Heart left ventricle (tissue), 16 donors: Measurements from ENCODE around the gene ATPAF1. TPM values are rescaled to one million over a fixed set of nuclear protein-coding genes. Genes with fewer than 3 reads are reported as not detected.

Source experiments
- ATAC-seq, 4 donors: fragments of 200-7000 bp; cut with Tn5 transposase; one replicate each; pipeline ENCODE4 v1.9.1; 2020 to 2022; ENCODE audit warnings: moderate library complexity in 4 of 4, mild to moderate bottlenecking in 3 of 4, moderate number of reproducible peaks in 1 of 4
- DNase-seq, 5 donors: peaks; one replicate each; pipeline ENCODE4 v3.0.0-alpha.2; 2020
- H3K27ac ChIP-seq, 12 donors: fragments of 200-600 bp; sonication (generic) in 4 of 12; one replicate each; pipeline versions ENCODE4 v1.5.0 to v1.8.0; 2016 to 2022; ENCODE audit warnings: mild to moderate bottlenecking in 2 of 12
- H3K27me3 ChIP-seq, 9 donors: fragments of 200-600 bp; sonication (generic) in 2 of 9; one replicate each; pipeline versions ENCODE4 v1.5.1 to v1.8.0; 2016 to 2022; ENCODE audit warnings: mild to moderate bottlenecking in 3 of 9
- H3K36me3 ChIP-seq, 9 donors: fragments of 200-600 bp; sonication (generic) in 2 of 9; one replicate each; pipeline versions ENCODE4 v1.5.0 to v1.8.0; 2018 to 2022; ENCODE audit warnings: mild to moderate bottlenecking in 2 of 9
- H3K4me1 ChIP-seq, 12 donors: fragments of 200-600 bp; sonication (generic) in 4 of 12; one replicate each; pipeline versions ENCODE4 v1.5.0 to v1.8.0; 2016 to 2022; ENCODE audit warnings: mild to moderate bottlenecking in 3 of 12
- H3K4me3 ChIP-seq, 12 donors: fragments of 200-600 bp; sonication (generic) in 4 of 12; one replicate each; pipeline versions ENCODE4 v1.5.0 to v1.8.0; 2017 to 2022; ENCODE audit warnings: mild to moderate bottlenecking in 9 of 12, moderate library complexity in 4 of 12
- H3K9me3 ChIP-seq, 12 donors: fragments of 200-600 bp; sonication (generic) in 4 of 12; one replicate each; pipeline versions ENCODE4 v1.5.0 to v1.8.0; 2016 to 2022; ENCODE audit warnings: mild to moderate bottlenecking in 1 of 12
- CTCF ChIP-seq, 12 donors: fragments of 200-600 bp; sonication (generic) in 4 of 12; IDR thresholded peaks; one replicate each; pipeline versions ENCODE4 v1.5.0 to v1.8.0; 2018 to 2022; ENCODE audit warnings: antibody characterized with exemption in 12 of 12, mild to moderate bottlenecking in 5 of 12
- POLR2A ChIP-seq, 2 donors: fragments of 450-650 bp; IDR thresholded peaks; one replicate each; pipeline ENCODE4 v1.6.1; 2017; ENCODE audit warnings: antibody characterized with exemption in 2 of 2, mild to moderate bottlenecking in 2 of 2, moderate library complexity in 2 of 2
- WGBS, 4 donors: extraction: QIAGEN DNeasy Blood & Tissue Kit in 2 of 4; methylation state at CpG; one replicate each; pipeline versions ENCODE4 v1.1.5 to v1.1.7; 2013 to 2018; 5-methylcytosine and 5-hydroxymethylcytosine counted together
- intact Hi-C, 10 donors: fragments of 100-400 bp; cut with DNase I; formaldehyde crosslinking; loops; one replicate each; pipeline versions ENCODE4 v1.11.1 to v1.14.2; 2022
- long read RNA-seq, 3 donors: library from polyadenylated mRNA; unstranded; transcript quantifications; one replicate each; pipeline ENCODE4 v2.0.0, GENCODE V29; 2020 to 2021
- polyA plus RNA-seq, 2 donors: library from polyadenylated mRNA; stranded (reverse); fragments of 200-250 nt; gene quantifications; one replicate each; pipeline ENCODE4 v1.2.3, GENCODE V29; 2013
- total RNA-seq, 9 donors: library from RNA; depleted of rRNA in 2 of 9; stranded (reverse); fragments of >200 nt in 2 of 9; fragmentation: NEBNext Ultra II Directional in 3 of 9; extraction: Animal tissue kit (Norgen Biotek cat#: 25700) in 3 of 9; gene quantifications; one replicate each; pipeline versions ENCODE4 v1.1.0 to v1.2.4, GENCODE V29; 2016 to 2023
- donor health status: ischemic (EF 13 %, LVEDD 7.1; RV severe dilation, severe dysfunction).
- donor health status: healthy with polysubstance abuse.
- donor health status: DM: no; HTN: yes; CAD: no.
- donor health status: DM: no; HTN: no; CAD: no.
- donor health status: ischemic (EF 25% LVEDD 6.9; RV normal size, moderate dysfunction).
- donor health status: ischemic (EF 25% LVEDD 5.7; RV mildly dilated, moderate dysfunction).
- donor health status: healthy.
- donor health status: DM: yes; HTN: yes; CAD: no.
- donor health status: ischemic (EF 35%, LVEDD 5.7; RV mildly dilated, moderate dysfunction).
- donor health status: nonischemic (EF 11% LVEDD 7.7; RV severe dilation, severe dysfunction).
- donor health status: DM: yes; HTN: yes; CAD: no.
- donor health status: PGD.
- donor health status: ischemic (EF 29% LVEDD 5.4; RV normal size, mild dysfunction).
- donor health status: nonischemic (EF 23%, LVEDD 6.1; RV moderate dilation, normal function).

The ATPAF1 gene
- total RNA-seq (100 to 1,000 TPM; 147 to 237 (median 179) TPM), polyA plus RNA-seq (100 to 1,000 TPM in 1 of 2 donors, 10 to 100 TPM in 1; 96.8 to 263 TPM)
- long read RNA-seq, donor 1, full-length matches to known transcripts: 617 of 688 reads
- long read RNA-seq, donor 1, partial matches to known transcripts: 7 of 688 reads
- long read RNA-seq, donor 1, other reads (novel, unspliced or antisense): 64 of 688 reads
- long read RNA-seq, donor 2, full-length matches to known transcripts: 16 of 47 reads
- long read RNA-seq, donor 2, partial matches to known transcripts: 9 of 47 reads
- long read RNA-seq, donor 2, other reads (novel, unspliced or antisense): 22 of 47 reads
- long read RNA-seq, donor 3, full-length matches to known transcripts: 294 of 324 reads
- long read RNA-seq, donor 3, partial matches to known transcripts: 5 of 324 reads
- long read RNA-seq, donor 3, other reads (novel, unspliced or antisense): 25 of 324 reads

- peaks cover 4 to 31% (median 22%) of the 10 kb centered on the region in 12 donors for H3K4me1 ChIP-seq
- H3K4me3 ChIP-seq: peak within 1 kb of the TSS; percentile 66 to 98 (median 92)
- ATAC-seq (peak; percentile 73 to 94 (median 90)), DNase-seq (peak; percentile 71 to 86 (median 80))
- intact Hi-C loops: loop anchor here in 5 of 10 donors (5.0 to 10.0 kb wide), 4 partner anchors 49 to 54 kb away; partner anchors contain the start of genes MOB3C (in 3 of the 5) and EFCAB14 (in 1 of the 5)
- H3K27me3 ChIP-seq: no peaks in the 10 kb centered on the region
- H3K9me3 ChIP-seq: no peaks in the 10 kb centered on the region
- 1% methylated on average over 18 to 96 of the region's 96 CpGs for WGBS, 4 donors
- peak within 1 kb of the TSS; percentile 74 to 92 (median 83) for H3K27ac ChIP-seq
- peaks cover 0 to 29% (median 22%) of the 10 kb centered on the region in 9 donors for H3K36me3 ChIP-seq
- TF ChIP-seq CTCF (IDR thresholded peaks at IDR 0.05) (peak in 1 of 12 donors; percentile 5), POLR2A (IDR thresholded peaks at IDR 0.05) (peak in 1 of 2 donors; percentile 42)
These were observed at the start of gene ATPAF1 for GRCh38 chr1:46667782-46668760. ATPAF1 (minus strand) TSS chr1:46668364; CDS start chr1:46668322, 42 bp downstream.

- intact Hi-C loops: loop anchor here in 6 of 10 donors (5.0 to 10.0 kb wide), 5 partner anchors 45 to 310 kb away; partner anchors contain the start of genes MOB3C (in 4 of the 6), TEX38 (in 2 of the 6) and ATPAF1 (in 1 of the 6)
These were observed 49.5 kb upstream of the ATPAF1 start for GRCh38 chr1:46717654-46718053.

GRCh38 chr1:46714976-46715375, 46.8 kb upstream of the ATPAF1 start:
- Histone ChIP-seq H3K4me1 (peaks cover 9 to 34% (median 27%) of the 10 kb centered on the region in 12 donors), H3K9me3 (no peaks in the 10 kb centered on the region), H3K27ac (no peak overlapping the region), H3K36me3 (peaks cover 0 to 65% (median 60%) of the 10 kb centered on the region in 9 donors), H3K4me3 (no peak overlapping the region), H3K27me3 (no peaks in the 10 kb centered on the region)
- TF ChIP-seq POLR2A (IDR thresholded peaks at IDR 0.05) (no peak), CTCF (IDR thresholded peaks at IDR 0.05) (no peak)
- 81 to 90% (median 88%) methylated on average over 3 of the region's 3 CpGs for WGBS, 4 donors
- DNase-seq: no peak
- no peak for ATAC-seq
- intact Hi-C loops: loop anchor here in 6 of 10 donors (5.0 to 10.0 kb wide), 5 partner anchors 43 to 308 kb away; partner anchors contain the start of genes MOB3C (in 4 of the 6), TEX38 (in 2 of the 6) and ATPAF1 (in 1 of the 6)

More at GRCh38 chr1:46717654-46718053, 49.5 kb upstream of the ATPAF1 start:
- Histone ChIP-seq H3K27ac (peak overlapping the region in 3 of 12 donors; percentile 14 to 88 (median 87)), H3K4me3 (peak overlapping the region; percentile 59 to 99 (median 90)), H3K9me3 (no peaks in the 10 kb centered on the region), H3K36me3 (peaks cover 0 to 39% (median 35%) of the 10 kb centered on the region in 9 donors), H3K27me3 (no peaks in the 10 kb centered on the region), H3K4me1 (peaks cover 9 to 34% (median 27%) of the 10 kb centered on the region in 12 donors)
- ATAC-seq (no peak), DNase-seq (no peak)
- 47 to 65% (median 61%) methylated on average over 9 of the region's 9 CpGs for WGBS, 4 donors
- TF ChIP-seq CTCF (IDR thresholded peaks at IDR 0.05): no peak
- no peak for TF ChIP-seq POLR2A (IDR thresholded peaks at IDR 0.05)
